HG03025 (cell line): ENCODE results near the gene OCA2.
"Not testable (repeated sequence)": the region's sequence is repeated elsewhere in the genome, so short reads cannot be mapped to it uniquely, and the experiment has no call there.

Experiments used
- ATAC-seq: cut with Tn5 transposase; IDR thresholded peaks from one replicate; pipeline ENCODE4 v1.9.1; 2021; ENCODE audit warnings: mild to moderate bottlenecking, moderate library complexity; ENCODE audit not compliant: unreplicated experiment, low FRiP score

Gene OCA2

GRCh38 chr15:28026221-28026620, 72.9 kb downstream of the OCA2 start:
- ATAC-seq, result no peak

- ATAC-seq, result no peak
These were observed 73.7 kb downstream of the OCA2 start for GRCh38 chr15:28025413-28025812.

- no peak for ATAC-seq
These were observed 74.2 kb downstream of the OCA2 start for GRCh38 chr15:28024889-28025250.

GRCh38 chr15:28023933-28024888, 74.9 kb downstream of the OCA2 start:
- ATAC-seq, result no peak

- no peak for ATAC-seq
These were observed 75.7 kb downstream of the OCA2 start for GRCh38 chr15:28023422-28023821.

- no peak for ATAC-seq
These were observed 76.2 kb downstream of the OCA2 start for GRCh38 chr15:28022961-28023360.

- ATAC-seq, result no peak
These were observed 76.9 kb downstream of the OCA2 start for GRCh38 chr15:28022181-28022580.

- ATAC-seq, result no peak
These were observed 77.7 kb downstream of the OCA2 start for GRCh38 chr15:28021281-28022039.

GRCh38 chr15:28020644-28021043, 78.5 kb downstream of the OCA2 start:
- ATAC-seq, result no peak

GRCh38 chr15:28019594-28020309, 79.4 kb downstream of the OCA2 start:
- ATAC-seq, result no peak

GRCh38 chr15:28018291-28019044, 80.6 kb downstream of the OCA2 start:
- ATAC-seq, result no peak

GRCh38 chr15:28017423-28017924, 81.6 kb downstream of the OCA2 start:
- ATAC-seq, result no peak

- no peak for ATAC-seq
These were observed 83.3 kb downstream of the OCA2 start for GRCh38 chr15:28015855-28016254.

GRCh38 chr15:28014623-28015200, 84.4 kb downstream of the OCA2 start:
- no peak for ATAC-seq

- no peak for ATAC-seq
These were observed 85.1 kb downstream of the OCA2 start for GRCh38 chr15:28013976-28014375.

GRCh38 chr15:28013480-28013879, 85.6 kb downstream of the OCA2 start:
- no peak for ATAC-seq

GRCh38 chr15:28012231-28012630, 86.9 kb downstream of the OCA2 start:
- ATAC-seq, result no peak

- ATAC-seq, result not testable (repeated sequence)
These were observed 90.9 kb downstream of the OCA2 start for GRCh38 chr15:28008175-28008574.

GRCh38 chr15:28006116-28006905, 92.8 kb downstream of the OCA2 start:
- ATAC-seq, result no peak
